Tongue (tissue), 2 donors: ENCODE data around the gene PDK3. TPM values are rescaled to one million over a fixed set of nuclear protein-coding genes. Genes with fewer than 3 reads are reported as not detected.

Experiments used
- DNase-seq: peaks from one replicate; pipeline ENCODE4 v3.0.0-alpha.2; 2015
- total RNA-seq: library from RNA; depleted of rRNA; stranded (reverse); fragments of >200 nt; gene quantifications from one replicate; pipeline ENCODE4 v1.2.3, GENCODE V29; 2014

The PDK3 gene
- 22.2 TPM for total RNA-seq

DNA sequence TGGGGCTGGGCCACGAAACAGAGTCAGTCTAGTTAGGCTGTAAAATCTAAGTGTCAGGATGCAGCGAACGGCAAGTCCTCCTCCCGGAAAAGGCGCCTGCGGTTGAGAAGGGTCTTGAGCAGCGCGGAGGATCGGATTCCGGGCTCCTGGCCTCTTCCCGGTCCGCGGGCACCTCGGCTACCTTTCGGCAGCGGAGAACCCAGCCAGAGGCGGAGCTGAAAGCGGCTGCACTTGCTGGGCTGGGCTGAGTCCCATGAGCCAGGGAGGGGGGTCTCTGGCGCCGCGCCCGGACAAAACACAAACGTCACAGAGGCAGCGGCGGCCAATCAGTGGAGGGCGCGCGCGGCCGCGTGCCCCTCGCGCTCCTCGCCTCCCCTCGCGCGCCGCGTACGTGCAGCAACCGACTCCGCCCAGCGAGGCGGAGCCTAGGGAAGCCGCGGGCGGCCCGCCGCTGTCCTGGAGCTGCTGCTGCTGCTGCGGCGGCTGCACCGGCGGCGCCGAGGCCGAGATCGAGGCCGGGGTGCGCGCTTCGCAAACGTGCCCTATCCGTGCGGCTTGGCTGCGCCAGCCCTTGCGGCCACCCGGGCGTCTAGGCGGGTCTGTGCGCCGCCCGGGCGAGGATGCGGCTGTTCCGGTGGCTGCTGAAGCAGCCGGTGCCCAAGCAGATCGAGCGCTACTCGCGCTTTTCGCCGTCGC lies at the start of gene PDK3:
Gene PDK3 (plus strand): TSS at position 451 of the 696 bp plus-strand sequence. CDS start 170 bp downstream, at position 621.
- DNase-seq: peak; percentile 94

DNA sequence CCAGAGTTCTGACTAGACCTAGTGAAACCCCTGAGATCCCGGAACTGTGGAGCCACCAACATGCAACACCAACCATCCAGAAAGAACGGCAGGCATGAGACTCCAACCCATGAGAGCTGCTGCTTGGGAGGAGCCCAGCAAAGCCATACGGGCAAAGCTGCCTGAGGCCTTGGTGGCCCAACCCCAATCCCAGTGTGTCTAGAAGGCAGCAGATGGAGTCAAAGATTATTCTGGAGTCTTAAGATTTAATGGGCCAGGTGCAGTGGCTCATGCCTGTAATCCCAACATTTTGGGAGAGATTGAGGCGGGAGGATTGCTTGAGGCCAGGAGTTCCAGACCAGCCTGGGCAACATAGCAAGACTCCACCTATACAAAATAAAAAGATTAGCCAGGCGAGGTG lies 49.2 kb upstream of the PDK3 start:
- DNase-seq: no peak

DNA sequence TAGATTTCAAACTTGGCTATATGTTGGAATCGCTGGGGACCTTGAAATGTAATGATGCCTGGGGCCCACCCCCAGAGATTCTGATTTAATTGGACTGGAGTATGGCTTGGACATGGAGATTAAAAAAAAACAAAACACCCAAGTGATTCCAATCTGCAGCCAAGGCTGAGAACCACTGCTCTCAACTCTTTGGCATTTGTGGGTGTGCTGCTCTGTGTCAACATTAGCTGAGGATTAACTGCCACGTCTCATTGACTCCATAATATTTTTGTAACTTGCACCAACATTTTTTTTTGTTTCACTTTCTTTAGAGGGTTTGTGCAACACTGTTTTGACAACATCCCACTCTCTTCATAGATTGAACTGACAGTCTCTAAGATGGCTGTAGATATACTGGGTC lies 41.1 kb upstream of the PDK3 start:
- peak; percentile 41 for DNase-seq

DNA sequence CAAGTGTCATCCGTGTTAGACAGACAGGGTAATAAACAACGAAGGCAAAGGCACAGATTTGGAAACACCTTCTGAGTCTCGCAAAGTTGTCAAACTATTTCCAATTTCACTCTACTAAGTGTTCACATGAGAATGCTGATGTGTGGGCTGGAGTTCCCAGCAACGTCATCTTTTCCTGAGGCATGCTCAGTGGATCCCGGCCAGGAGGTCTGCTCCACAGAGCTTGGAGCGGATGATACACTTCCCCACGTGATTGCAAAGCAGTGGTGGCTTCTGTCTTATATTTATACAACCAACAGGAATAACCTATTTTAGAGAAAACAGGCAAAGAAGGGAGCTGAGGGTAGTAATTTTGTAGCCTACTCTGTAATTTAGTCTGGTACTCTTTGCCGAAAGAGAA lies 40.1 kb upstream of the PDK3 start:
- peak; percentile 61 for DNase-seq

- no peak for DNase-seq
These were observed 39.3 kb upstream of the PDK3 start for GRCh38 chrX:24425806-24426205.

- peak; percentile 39 for DNase-seq
These were observed 38.7 kb upstream of the PDK3 start for GRCh38 chrX:24426340-24426913.

DNA sequence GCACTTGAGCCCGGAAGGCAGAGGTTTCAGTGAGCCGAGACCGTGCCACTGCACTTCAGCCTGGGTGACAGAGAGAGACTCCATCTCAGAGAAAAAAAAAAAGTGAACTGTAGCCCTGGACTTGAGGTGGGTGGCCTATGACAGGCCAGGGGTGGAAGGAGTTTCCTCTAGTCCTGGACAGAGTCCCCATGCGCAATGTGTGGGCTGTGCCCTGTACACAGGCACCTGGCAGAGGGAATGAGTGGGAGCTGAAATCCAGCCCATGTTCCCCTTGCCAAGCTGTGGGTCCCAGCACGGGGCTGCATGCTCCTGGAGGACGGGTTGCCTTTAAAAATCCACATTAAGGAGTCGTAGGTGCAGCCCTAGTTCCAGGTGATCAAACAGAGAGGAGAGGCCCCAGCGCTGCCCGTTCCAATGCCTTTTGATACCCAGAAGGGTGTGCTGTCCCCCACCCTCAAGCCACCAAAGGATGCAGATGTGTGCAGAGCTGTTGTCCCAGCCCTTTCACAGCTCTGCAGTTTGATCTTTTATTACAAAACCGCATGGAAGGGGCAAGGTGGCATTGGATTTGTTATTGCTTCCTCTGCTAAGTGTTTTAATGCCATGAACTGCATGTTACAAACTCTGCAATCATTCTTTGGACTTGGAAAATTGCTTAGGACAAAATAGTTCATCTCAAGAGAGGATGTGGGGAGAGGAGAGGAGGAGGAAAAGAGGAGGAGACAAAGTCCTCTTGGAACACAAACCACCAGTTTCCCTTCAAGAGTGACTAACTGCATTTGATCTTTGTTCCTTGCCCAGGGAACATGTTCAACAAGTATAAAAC lies 38.0 kb upstream of the PDK3 start:
- peak; percentile 7 for DNase-seq

DNA sequence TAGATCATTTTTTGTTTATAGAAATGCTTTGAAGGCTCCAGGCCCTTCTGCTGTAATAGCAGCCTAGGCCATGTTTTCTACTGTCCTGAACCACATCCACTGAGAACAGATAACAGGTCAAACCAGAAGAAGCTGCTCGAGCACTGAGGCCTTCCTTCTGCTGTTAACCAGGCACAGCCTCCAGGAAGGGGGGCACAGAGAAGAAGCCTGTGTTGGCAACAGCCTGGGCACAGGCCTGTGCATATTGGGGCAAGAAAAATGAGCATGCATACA lies 37.4 kb upstream of the PDK3 start:
- no peak for DNase-seq

GRCh38 chrX:24428516-24428915 lies 36.6 kb upstream of the PDK3 start:
- no peak for DNase-seq

- DNase-seq: no peak
These were observed 30.0 kb upstream of the PDK3 start for GRCh38 chrX:24435060-24435459.

DNA sequence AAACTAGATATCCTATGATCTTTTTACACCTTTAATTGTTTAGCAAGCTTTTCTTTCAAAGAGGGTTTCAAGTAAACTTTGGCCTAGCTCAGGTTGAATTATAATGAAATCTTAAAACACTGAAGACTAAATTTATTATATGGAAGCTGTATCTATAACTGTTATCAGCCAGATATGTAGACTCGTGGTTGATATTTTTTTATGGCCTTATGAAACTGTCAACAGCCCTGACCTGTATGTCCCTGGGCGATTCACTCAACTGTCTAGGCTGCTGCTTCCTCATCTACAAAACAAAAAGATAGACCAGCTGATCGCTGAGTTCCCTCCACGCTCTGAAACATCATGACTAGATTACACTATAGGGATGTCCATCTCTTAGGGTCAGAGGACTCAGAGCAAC lies 21.2 kb upstream of the PDK3 start:
- no peak for DNase-seq

DNA sequence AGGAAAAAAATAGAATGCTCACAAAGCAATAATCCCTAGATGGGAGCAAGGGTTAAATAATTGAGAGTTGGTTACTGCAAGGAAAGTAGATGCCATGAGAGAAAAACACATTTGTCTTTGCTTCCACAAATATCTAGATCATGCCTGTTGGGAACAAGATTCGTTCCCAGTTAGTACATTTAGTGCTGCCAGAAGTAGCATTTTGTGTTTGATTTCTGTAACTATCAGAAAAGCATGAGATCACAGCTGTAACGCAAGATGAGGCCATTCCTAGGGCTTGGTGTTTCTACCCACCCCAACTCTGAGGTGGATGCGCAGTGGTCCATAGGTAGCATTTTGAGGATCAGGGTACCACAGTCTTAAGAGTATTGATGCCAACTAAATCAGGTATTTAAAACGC lies 20.4 kb upstream of the PDK3 start:
- DNase-seq: no peak

DNA sequence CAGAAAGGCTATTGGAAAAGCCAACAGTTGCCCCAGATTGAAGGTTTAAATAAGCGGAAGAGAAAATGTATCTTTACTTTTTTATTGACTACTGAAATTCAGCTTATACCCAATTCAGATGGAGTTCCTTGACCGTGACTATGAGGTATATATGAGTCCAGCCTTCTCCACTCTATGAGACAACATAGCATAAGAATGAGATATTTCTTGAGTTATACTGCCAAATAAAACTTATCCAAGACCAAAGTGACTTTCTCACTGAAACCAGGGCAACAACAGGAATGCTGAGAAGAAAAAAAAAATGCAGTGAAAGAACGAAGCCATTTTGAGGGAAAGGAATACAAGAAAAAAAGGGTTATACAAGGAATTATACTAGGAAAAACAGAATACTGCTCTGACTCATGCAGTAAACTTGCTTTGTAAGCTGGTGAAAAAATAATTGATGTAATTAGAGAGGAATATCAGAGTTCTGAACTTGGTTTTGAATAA lies 16.3 kb upstream of the PDK3 start:
- no peak for DNase-seq

GRCh38 chrX:24463077-24463476 lies 2.0 kb upstream of the PDK3 start:
- no peak for DNase-seq

GRCh38 chrX:24464498-24464835 lies 619 bp upstream of the PDK3 start:
- no peak for DNase-seq

- DNase-seq: peak; percentile 10
These were observed 413 bp downstream of the PDK3 start for GRCh38 chrX:24465532-24465865.

GRCh38 chrX:24466025-24466424 lies 939 bp downstream of the PDK3 start:
- DNase-seq: no peak

DNA sequence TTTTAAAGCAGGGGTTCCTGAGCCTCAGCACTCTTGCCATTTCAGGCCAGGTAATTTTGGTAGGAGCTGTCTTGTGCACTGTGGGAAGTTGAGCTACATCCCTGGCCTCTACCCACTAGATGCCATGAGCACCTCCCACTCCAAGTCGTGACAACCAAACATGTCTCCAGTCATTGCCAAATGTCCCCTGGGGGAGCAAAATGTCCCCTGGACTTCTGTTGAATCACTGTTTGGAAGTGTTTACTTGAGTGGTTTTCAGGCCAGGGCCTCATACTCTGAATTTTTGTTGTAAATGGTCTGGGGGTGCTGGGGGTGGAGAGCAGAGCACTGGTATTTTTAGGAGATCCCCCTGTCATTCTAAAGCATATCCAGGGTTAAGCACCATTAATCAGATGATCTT lies 3.2 kb downstream of the PDK3 start:
- DNase-seq: no peak

DNA sequence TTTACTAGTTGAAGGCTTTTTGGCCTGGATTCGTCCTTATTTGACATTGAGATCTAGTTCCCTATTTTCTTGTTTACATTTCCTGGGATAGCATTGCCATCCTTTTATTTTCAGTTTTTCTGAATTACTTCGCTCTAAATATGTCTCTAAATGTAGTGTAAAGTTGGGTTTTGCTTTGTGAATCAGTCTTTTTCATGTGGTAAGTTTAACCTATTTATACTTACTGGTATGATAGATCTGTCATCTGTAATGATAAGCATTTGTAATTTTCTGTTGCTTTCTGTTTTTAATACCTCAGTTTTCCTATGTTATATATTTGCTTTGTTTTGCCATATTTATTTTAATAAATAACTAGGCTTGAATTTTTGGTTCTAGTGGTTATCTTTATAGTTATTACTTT lies 6.7 kb downstream of the PDK3 start:
- no peak for DNase-seq

- no peak for DNase-seq
These were observed 10.4 kb downstream of the PDK3 start for GRCh38 chrX:24475480-24475879.

GRCh38 chrX:24478509-24478908 lies 13.4 kb downstream of the PDK3 start:
- no peak for DNase-seq

DNA sequence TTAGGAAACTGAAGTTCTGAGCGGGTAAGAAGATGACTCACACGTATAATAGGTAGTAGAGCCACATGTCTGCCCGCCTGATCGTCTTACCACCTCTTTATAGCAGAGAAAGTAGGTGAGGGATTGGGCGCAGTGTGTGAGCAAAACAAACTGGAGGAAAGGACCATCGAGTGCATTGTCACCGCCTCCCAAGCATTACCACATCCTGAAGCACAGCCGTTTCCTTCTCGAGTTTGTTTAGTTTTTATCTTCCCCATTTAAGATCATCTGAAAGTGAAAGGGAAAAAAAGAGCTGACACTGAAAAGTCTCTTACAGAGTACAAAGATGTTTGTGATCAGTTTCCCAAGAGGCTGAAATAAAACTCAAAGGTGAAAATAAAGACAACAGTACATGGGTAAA lies 14.8 kb downstream of the PDK3 start:
- no peak for DNase-seq

DNA sequence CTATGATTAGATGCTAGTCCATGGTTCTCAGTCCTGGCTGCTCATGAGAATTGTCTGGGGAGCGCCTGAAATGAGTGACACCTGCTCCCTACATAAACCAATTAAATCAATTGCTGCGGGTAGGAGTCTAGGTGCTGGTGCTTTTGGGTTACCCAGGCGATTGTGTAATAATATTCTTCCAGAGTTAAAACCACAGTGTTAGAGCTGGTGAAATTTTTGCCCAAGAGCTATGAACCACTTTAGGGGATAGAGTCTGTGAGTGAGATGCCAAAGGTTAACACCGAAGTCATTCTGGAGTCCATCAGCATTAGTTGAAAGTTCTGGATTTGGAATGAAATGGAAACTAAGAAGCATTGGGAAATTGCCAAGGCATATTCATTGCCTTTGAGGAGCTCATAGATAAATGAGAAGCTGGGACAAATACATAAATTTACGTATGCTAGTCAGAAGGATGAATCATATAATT lies 15.3 kb downstream of the PDK3 start:
- no peak for DNase-seq
